GM12891 (cell line): Measurements from ENCODE around the gene ARID1B.

Experiments used
- PAX5 ChIP-seq: IDR thresholded peaks from 2 replicates; pipeline ENCODE4 v1.6.1; 2011; ENCODE audit warnings: low read length, moderate library complexity, mild to moderate bottlenecking; ENCODE audit not compliant: insufficient read depth, severe bottlenecking
- POLR2A ChIP-seq: IDR thresholded peaks from 2 replicates; pipeline ENCODE4 v1.6.1; 2011; ENCODE audit warnings: low read depth, low read length, control low read depth
- POLR2AphosphoS5 ChIP-seq: IDR thresholded peaks from 2 replicates; pipeline ENCODE4 v1.6.1; 2011; ENCODE audit warnings: low read depth, low read length, control low read depth
- SPI1 ChIP-seq: IDR thresholded peaks from 2 replicates; pipeline ENCODE4 v1.6.1; 2011; ENCODE audit warnings: low read depth, low read length, control low read depth
- TAF1 ChIP-seq: IDR thresholded peaks from 2 replicates; pipeline ENCODE4 v1.6.1; 2011; ENCODE audit warnings: low read depth, low read length, control low read depth

DNA sequence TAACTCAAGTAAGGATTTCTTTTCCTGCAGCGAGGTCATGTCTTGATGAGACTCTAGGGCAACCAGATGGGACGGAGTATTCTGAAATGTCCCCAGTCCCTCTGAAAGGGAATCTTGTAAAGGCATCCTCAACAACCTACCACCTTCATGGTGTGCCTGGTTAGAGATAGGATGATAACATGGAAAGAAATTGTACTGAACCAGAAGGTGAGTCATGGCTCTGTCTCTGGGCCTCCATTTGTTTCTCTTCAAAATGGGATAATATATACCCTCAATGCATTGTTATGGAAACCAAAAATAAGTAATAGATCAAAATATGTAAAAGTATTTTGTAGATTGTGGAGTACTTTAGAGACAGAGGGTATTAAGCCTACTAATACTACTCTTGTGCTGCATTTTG is 219.1 kb downstream of the ARID1B start:
- TF ChIP-seq TAF1 = no peak
- TF ChIP-seq POLR2A = no peak
- no peak for TF ChIP-seq POLR2AphosphoS5
- TF ChIP-seq PAX5 = no peak
- TF ChIP-seq SPI1 = no peak
